ENCODE measurements around the gene LILRB2.

DNA sequence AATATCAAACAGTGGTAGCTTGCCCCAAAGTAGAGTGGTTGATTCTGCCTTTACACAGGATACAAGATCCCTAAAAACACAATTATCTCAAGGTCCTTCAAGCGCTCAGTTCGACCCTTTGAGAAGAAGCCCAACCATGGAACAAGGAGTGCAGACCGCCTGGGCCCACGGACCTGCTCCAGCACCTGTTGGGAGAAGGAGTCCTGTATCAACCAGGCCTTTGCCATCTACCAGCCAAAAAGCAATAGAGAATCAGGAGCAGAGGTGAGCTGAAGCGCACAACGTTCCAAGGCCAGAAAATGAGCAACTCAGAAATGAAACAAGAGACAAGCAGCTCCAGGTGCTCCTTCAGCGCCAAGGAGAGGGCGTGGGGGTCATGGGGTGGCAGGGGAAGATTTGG, 51.8 kb downstream of the LILRB2 start:
- TF ChIP-seq POLR2A (IDR thresholded peaks at IDR 0.05; ENCODE audit: borderline replicate concordance, extremely low read depth, insufficient read depth, insufficient read length) (no peak), POLR2AphosphoS5 (IDR thresholded peaks at IDR 0.05; ENCODE audit: low read depth, low read length) (no peak), RAD21 (IDR thresholded peaks at IDR 0.05; ENCODE audit: low read depth) (no peak), EGR1 (IDR thresholded peaks at IDR 0.05; ENCODE audit: low read depth) (no peak), EZH2 (IDR thresholded peaks at IDR 0.05) (no peak)
- TF ChIP-seq, protein P1, sequence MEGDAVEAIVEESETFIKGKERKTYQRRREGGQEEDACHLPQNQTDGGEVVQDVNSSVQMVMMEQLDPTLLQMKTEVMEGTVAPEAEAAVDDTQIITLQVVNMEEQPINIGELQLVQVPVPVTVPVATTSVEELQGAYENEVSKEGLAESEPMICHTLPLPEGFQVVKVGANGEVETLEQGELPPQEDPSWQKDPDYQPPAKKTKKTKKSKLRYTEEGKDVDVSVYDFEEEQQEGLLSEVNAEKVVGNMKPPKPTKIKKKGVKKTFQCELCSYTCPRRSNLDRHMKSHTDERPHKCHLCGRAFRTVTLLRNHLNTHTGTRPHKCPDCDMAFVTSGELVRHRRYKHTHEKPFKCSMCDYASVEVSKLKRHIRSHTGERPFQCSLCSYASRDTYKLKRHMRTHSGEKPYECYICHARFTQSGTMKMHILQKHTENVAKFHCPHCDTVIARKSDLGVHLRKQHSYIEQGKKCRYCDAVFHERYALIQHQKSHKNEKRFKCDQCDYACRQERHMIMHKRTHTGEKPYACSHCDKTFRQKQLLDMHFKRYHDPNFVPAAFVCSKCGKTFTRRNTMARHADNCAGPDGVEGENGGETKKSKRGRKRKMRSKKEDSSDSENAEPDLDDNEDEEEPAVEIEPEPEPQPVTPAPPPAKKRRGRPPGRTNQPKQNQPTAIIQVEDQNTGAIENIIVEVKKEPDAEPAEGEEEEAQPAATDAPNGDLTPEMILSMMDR (IDR thresholded peaks at IDR 0.05 in 2 of 3, conservative IDR thresholded peaks at IDR 0.05 in 1 of 3; ENCODE audit: borderline replicate concordance in 1 of 3, insufficient read depth in 1 of 3, low read depth in 2 of 3, low read length in 2 of 3), result no peak
- TF ChIP-seq, protein P2, sequence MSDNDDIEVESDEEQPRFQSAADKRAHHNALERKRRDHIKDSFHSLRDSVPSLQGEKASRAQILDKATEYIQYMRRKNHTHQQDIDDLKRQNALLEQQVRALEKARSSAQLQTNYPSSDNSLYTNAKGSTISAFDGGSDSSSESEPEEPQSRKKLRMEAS (IDR thresholded peaks at IDR 0.05), result no peak

All from HCT116 (cell line).